SW480 (cell line): ENCODE measurements around the gene AK8.

ENCODE experiments used
- DNase-seq: peaks from one replicate; pipeline ENCODE4 v3.0.0-alpha.2; 2016; ENCODE audit warnings: low spot score

The AK8 gene

GRCh38 chr9:132857616-132858342, 20.3 kb downstream of the AK8 start:
- no peak for DNase-seq

- no peak for DNase-seq
These were observed 21.1 kb downstream of the AK8 start for GRCh38 chr9:132857031-132857430.

GRCh38 chr9:132855904-132856303, 22.2 kb downstream of the AK8 start:
- no peak for DNase-seq

GRCh38 chr9:132854832-132855231, 23.3 kb downstream of the AK8 start:
- DNase-seq, result no peak

GRCh38 chr9:132853482-132853881, 24.6 kb downstream of the AK8 start:
- no peak for DNase-seq

- no peak for DNase-seq
These were observed 28.8 kb downstream of the AK8 start for GRCh38 chr9:132849185-132849706.

GRCh38 chr9:132846918-132847515, 31.1 kb downstream of the AK8 start:
- no peak for DNase-seq

- DNase-seq, result no peak
These were observed 31.8 kb downstream of the AK8 start for GRCh38 chr9:132846109-132846917.

- no peak for DNase-seq
These were observed 35.7 kb downstream of the AK8 start for GRCh38 chr9:132842124-132843044.

GRCh38 chr9:132840980-132841379, 37.1 kb downstream of the AK8 start:
- no peak for DNase-seq

GRCh38 chr9:132838291-132838690, 39.8 kb downstream of the AK8 start:
- DNase-seq, result no peak

- DNase-seq, result no peak
These were observed 40.4 kb downstream of the AK8 start for GRCh38 chr9:132837501-132838286.

GRCh38 chr9:132834343-132834742, 43.7 kb downstream of the AK8 start:
- no peak for DNase-seq

- no peak for DNase-seq
These were observed 44.4 kb downstream of the AK8 start for GRCh38 chr9:132833550-132834121.

GRCh38 chr9:132832171-132832881, 45.8 kb downstream of the AK8 start:
- DNase-seq, result no peak

GRCh38 chr9:132828201-132828770, 49.8 kb downstream of the AK8 start:
- DNase-seq, result no peak

- DNase-seq, result no peak
These were observed 50.7 kb downstream of the AK8 start for GRCh38 chr9:132827366-132827765.

- no peak for DNase-seq
These were observed 51.3 kb downstream of the AK8 start for GRCh38 chr9:132826621-132827365.

- no peak for DNase-seq
These were observed 52.0 kb downstream of the AK8 start for GRCh38 chr9:132826131-132826530.
